ENCODE results near the gene RAB40A.

Gene RAB40A

DNA sequence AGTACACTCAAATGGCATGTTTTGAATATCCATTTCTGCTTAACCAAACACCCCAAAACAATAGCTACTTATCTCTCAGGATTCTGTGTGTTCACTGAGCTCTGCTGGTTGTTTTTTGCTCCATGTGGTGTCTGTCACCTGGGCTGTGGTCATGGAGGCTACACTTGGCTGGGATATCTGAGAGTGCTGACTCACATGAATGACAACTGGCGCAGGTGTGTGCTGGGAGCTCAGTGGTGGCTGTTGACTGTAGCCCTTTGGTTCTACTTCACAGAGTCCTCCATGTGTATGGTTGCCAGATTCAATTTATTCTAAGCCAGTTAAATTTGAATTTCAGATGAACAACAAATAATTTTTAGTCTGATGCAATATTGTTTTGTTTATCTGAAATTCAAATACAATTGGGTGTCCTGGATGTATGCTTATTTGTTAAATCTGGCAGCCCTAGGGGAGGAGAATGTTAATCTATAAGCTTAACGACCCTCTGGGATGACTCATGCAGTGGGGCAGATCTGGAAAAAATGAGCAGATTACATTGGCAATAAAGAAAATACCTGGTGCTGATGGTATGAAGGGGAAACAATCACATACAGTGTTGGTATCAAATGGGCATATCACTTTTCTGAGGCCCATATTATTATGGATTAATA lies 37.8 kb upstream of the RAB40A start (continued):
- TF ChIP-seq, protein P1, sequence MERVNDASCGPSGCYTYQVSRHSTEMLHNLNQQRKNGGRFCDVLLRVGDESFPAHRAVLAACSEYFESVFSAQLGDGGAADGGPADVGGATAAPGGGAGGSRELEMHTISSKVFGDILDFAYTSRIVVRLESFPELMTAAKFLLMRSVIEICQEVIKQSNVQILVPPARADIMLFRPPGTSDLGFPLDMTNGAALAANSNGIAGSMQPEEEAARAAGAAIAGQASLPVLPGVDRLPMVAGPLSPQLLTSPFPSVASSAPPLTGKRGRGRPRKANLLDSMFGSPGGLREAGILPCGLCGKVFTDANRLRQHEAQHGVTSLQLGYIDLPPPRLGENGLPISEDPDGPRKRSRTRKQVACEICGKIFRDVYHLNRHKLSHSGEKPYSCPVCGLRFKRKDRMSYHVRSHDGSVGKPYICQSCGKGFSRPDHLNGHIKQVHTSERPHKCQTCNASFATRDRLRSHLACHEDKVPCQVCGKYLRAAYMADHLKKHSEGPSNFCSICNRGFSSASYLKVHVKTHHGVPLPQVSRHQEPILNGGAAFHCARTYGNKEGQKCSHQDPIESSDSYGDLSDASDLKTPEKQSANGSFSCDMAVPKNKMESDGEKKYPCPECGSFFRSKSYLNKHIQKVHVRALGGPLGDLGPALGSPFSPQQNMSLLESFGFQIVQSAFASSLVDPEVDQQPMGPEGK (tag by site-specific recombination; IDR thresholded peaks at IDR 0.05), result no peak
- TF ChIP-seq, protein P2, sequence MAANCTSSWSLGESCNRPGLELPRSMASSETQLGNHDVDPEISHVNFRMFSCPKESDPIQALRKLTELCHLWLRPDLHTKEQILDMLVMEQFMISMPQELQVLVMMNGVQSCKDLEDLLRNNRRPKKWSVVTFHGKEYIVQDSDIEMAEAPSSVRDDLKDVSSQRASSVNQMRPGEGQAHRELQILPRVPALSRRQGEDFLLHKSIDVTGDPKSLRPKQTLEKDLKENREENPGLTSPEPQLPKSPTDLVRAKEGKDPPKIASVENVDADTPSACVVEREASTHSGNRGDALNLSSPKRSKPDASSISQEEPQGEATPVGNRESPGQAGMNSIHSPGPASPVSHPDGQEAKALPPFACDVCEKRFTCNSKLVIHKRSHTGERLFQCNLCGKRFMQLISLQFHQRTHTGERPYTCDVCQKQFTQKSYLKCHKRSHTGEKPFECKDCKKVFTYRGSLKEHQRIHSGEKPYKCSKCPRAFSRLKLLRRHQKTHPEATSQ (tag by site-specific recombination; IDR thresholded peaks at IDR 0.05), result no peak
- TF ChIP-seq ZNF473 (tag by site-specific recombination; IDR thresholded peaks at IDR 0.05), result no peak
- TF ChIP-seq, protein P3, sequence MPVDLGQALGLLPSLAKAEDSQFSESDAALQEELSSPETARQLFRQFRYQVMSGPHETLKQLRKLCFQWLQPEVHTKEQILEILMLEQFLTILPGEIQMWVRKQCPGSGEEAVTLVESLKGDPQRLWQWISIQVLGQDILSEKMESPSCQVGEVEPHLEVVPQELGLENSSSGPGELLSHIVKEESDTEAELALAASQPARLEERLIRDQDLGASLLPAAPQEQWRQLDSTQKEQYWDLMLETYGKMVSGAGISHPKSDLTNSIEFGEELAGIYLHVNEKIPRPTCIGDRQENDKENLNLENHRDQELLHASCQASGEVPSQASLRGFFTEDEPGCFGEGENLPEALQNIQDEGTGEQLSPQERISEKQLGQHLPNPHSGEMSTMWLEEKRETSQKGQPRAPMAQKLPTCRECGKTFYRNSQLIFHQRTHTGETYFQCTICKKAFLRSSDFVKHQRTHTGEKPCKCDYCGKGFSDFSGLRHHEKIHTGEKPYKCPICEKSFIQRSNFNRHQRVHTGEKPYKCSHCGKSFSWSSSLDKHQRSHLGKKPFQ (tag by site-specific recombination; IDR thresholded peaks at IDR 0.05), result no peak

DNA sequence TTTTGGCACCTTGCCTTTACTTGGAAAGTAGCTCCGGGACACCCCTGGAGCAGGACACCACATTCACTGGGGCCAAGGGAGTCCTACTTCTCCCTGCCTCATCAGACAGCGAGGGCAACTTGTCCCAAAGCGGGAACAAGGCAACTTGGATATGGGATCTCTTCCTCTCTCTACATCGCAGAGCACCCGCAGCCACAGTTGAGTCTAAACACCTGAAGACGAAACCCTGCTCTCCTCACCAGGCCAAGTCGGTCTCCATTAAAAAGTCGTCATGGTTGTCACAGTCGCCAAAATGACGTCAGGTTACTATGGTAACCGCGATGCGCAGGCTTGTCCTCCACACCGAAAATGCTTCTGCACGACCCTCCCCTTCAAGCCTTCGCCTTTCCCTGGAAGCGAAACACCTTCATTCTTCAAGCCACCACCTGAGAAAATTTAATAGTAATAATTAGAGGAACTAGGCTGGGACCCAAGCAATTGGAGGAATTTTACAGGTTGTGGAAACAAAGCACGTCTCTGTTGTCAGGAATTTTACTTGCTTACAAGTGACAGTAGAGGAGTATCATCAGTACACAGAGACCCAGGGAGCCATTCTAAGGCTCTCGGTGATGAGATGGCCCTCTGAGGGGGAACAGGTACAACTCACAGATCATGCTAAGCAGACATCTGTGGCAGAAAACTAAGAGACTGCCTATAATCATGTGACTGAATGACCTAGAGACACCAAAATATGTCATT lies 35.6 kb upstream of the RAB40A start:
- no peaks in the 10 kb centered on the region for H3K36me3 ChIP-seq (ENCODE audit: control insufficient read depth in 2 of 2, insufficient read depth in 1 of 2, low read length in 2 of 2)
- H3K9me3 ChIP-seq (ENCODE audit: control insufficient read depth, insufficient read depth, low read depth, low read length), result no peaks in the 10 kb centered on the region
- H3K4me1 ChIP-seq (ENCODE audit: control insufficient read depth, insufficient read depth, low read length), result no peaks in the 10 kb centered on the region
- CTCF ChIA-PET, result interaction anchor here (0.6 kb wide), 2 partner anchors 44 to 290 kb away, joined by 3 read pairs; no protein-coding TSS in a partner anchor
- POLR2A ChIA-PET, result no interaction called here
- no peak overlapping the region for H3K27ac ChIP-seq (ENCODE audit: extremely low read depth, low read depth, low read length)
- H3K4me3 ChIP-seq (ENCODE audit: low read depth, low read length), result peak overlapping the region; percentile 46
- TF ChIP-seq ZNF555 (tag by site-specific recombination; conservative IDR thresholded peaks at IDR 0.05) (no peak), ZNF214 (tag by site-specific recombination; IDR thresholded peaks at IDR 0.05; ENCODE audit: borderline replicate concordance) (no peak), ZNF184 (tag by site-specific recombination; IDR thresholded peaks at IDR 0.05) (no peak), ZNF174 (tag by site-specific recombination; IDR thresholded peaks at IDR 0.05) (no peak), ZNF169 (tag by site-specific recombination; IDR thresholded peaks at IDR 0.05) (no peak), ZNF394 (tag by site-specific recombination; IDR thresholded peaks at IDR 0.05; ENCODE audit: borderline replicate concordance) (no peak), ZNF335 (tag by site-specific recombination; conservative IDR thresholded peaks at IDR 0.05) (peak; percentile 36; the same call in 1 of the 2 replicates), ZNF138 (tag by site-specific recombination; IDR thresholded peaks at IDR 0.05; ENCODE audit: borderline replicate concordance) (no peak), ZNF324 (tag by site-specific recombination; IDR thresholded peaks at IDR 0.05) (peak; percentile 40; the same call in 1 of the 2 replicates), ZNF19 (tag by site-specific recombination; IDR thresholded peaks at IDR 0.05; ENCODE audit: low read depth) (no peak), ZBTB17 (tag by site-specific recombination; IDR thresholded peaks at IDR 0.05) (0 out of 2 replicates have a peak, but pooled peaks have one; percentile 25), SP7 (tag by site-specific recombination; IDR thresholded peaks at IDR 0.05) (0 out of 2 replicates have a peak, but pooled peaks have one; percentile 30), OVOL3 (tag by site-specific recombination; IDR thresholded peaks at IDR 0.05) (no peak), ZNF600 (tag by site-specific recombination; IDR thresholded peaks at IDR 0.05) (peak; percentile 57), ZNF10 (tag by site-specific recombination; IDR thresholded peaks at IDR 0.05) (0 out of 2 replicates have a peak, but pooled peaks have one; percentile 13), ZXDB (tag by site-specific recombination; IDR thresholded peaks at IDR 0.05) (peak; percentile 48; the same call in 1 of the 2 replicates), ZNF629 (tag by site-specific recombination; IDR thresholded peaks at IDR 0.05) (peak; percentile 86)
- TF ChIP-seq, protein P4, sequence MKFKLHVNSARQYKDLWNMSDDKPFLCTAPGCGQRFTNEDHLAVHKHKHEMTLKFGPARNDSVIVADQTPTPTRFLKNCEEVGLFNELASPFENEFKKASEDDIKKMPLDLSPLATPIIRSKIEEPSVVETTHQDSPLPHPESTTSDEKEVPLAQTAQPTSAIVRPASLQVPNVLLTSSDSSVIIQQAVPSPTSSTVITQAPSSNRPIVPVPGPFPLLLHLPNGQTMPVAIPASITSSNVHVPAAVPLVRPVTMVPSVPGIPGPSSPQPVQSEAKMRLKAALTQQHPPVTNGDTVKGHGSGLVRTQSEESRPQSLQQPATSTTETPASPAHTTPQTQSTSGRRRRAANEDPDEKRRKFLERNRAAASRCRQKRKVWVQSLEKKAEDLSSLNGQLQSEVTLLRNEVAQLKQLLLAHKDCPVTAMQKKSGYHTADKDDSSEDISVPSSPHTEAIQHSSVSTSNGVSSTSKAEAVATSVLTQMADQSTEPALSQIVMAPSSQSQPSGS (tag by site-specific recombination; IDR thresholded peaks at IDR 0.05; ENCODE audit: low read depth), result peak; percentile 98
- TF ChIP-seq, protein P5, sequence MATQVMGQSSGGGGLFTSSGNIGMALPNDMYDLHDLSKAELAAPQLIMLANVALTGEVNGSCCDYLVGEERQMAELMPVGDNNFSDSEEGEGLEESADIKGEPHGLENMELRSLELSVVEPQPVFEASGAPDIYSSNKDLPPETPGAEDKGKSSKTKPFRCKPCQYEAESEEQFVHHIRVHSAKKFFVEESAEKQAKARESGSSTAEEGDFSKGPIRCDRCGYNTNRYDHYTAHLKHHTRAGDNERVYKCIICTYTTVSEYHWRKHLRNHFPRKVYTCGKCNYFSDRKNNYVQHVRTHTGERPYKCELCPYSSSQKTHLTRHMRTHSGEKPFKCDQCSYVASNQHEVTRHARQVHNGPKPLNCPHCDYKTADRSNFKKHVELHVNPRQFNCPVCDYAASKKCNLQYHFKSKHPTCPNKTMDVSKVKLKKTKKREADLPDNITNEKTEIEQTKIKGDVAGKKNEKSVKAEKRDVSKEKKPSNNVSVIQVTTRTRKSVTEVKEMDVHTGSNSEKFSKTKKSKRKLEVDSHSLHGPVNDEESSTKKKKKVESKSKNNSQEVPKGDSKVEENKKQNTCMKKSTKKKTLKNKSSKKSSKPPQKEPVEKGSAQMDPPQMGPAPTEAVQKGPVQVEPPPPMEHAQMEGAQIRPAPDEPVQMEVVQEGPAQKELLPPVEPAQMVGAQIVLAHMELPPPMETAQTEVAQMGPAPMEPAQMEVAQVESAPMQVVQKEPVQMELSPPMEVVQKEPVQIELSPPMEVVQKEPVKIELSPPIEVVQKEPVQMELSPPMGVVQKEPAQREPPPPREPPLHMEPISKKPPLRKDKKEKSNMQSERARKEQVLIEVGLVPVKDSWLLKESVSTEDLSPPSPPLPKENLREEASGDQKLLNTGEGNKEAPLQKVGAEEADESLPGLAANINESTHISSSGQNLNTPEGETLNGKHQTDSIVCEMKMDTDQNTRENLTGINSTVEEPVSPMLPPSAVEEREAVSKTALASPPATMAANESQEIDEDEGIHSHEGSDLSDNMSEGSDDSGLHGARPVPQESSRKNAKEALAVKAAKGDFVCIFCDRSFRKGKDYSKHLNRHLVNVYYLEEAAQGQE (tag by site-specific recombination; IDR thresholded peaks at IDR 0.05), result no peak
- TF ChIP-seq, protein P6, sequence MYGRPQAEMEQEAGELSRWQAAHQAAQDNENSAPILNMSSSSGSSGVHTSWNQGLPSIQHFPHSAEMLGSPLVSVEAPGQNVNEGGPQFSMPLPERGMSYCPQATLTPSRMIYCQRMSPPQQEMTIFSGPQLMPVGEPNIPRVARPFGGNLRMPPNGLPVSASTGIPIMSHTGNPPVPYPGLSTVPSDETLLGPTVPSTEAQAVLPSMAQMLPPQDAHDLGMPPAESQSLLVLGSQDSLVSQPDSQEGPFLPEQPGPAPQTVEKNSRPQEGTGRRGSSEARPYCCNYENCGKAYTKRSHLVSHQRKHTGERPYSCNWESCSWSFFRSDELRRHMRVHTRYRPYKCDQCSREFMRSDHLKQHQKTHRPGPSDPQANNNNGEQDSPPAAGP (tag by site-specific recombination; IDR thresholded peaks at IDR 0.05), result no peak
